ENCODE results near the gene IGFBP2.

Gene IGFBP2

GRCh38 chr2:216616083-216616678 is 17.0 kb upstream of the IGFBP2 start:
- DNase-seq: no peak

- no peak for DNase-seq
Observed at GRCh38 chr2:216617159-216617815, 15.9 kb upstream of the IGFBP2 start.

GRCh38 chr2:216618785-216619184 is 14.4 kb upstream of the IGFBP2 start:
- no peak for DNase-seq

- DNase-seq: peak; percentile 4
Observed at GRCh38 chr2:216619411-216620393, 13.5 kb upstream of the IGFBP2 start.

- no peak for DNase-seq
Observed at GRCh38 chr2:216620786-216621185, 12.4 kb upstream of the IGFBP2 start.

- no peak for DNase-seq
Observed at GRCh38 chr2:216621292-216621691, 11.9 kb upstream of the IGFBP2 start.

GRCh38 chr2:216622526-216622925 is 10.7 kb upstream of the IGFBP2 start:
- no peak for DNase-seq

GRCh38 chr2:216624251-216624650 is 9.0 kb upstream of the IGFBP2 start:
- no peak for DNase-seq

- DNase-seq: no peak
Observed at GRCh38 chr2:216626168-216626874, 6.9 kb upstream of the IGFBP2 start.

GRCh38 chr2:216626875-216627245 is 6.4 kb upstream of the IGFBP2 start:
- no peak for DNase-seq

GRCh38 chr2:216629784-216630183 is 3.4 kb upstream of the IGFBP2 start:
- DNase-seq: no peak

- DNase-seq: no peak
Observed at GRCh38 chr2:216632346-216632951, 771 bp upstream of the IGFBP2 start.

- no peak for DNase-seq
Observed at GRCh38 chr2:216633616-216634369, 573 bp downstream of the IGFBP2 start.

GRCh38 chr2:216634370-216635148 is 1.3 kb downstream of the IGFBP2 start:
- DNase-seq: no peak

GRCh38 chr2:216635171-216635570 is 2.0 kb downstream of the IGFBP2 start:
- DNase-seq: no peak

GRCh38 chr2:216635701-216636550 is 2.7 kb downstream of the IGFBP2 start:
- no peak for DNase-seq

- no peak for DNase-seq
Observed at GRCh38 chr2:216636551-216637450, 3.6 kb downstream of the IGFBP2 start.

- DNase-seq: no peak
Observed at GRCh38 chr2:216637472-216637871, 4.3 kb downstream of the IGFBP2 start.
